HUES64 (cell line): Measurements from ENCODE around the gene KAT2A. TPM values are rescaled to one million over a fixed set of nuclear protein-coding genes. Genes with fewer than 3 reads are reported as not detected.

Experiments used
- H3K27ac ChIP-seq: 2 replicates; pipeline ENCODE4 v1.7.0; 2013; ENCODE audit warnings: low read depth, low read length, inconsistent platforms
- H3K27me3 ChIP-seq: 2 replicates; pipeline ENCODE4 v1.6.1; 2013; ENCODE audit warnings: mild to moderate bottlenecking, low read length; ENCODE audit not compliant: insufficient read depth
- H3K36me3 ChIP-seq: 2 replicates; pipeline ENCODE4 v1.6.1; 2013; ENCODE audit warnings: mild to moderate bottlenecking, low read length; ENCODE audit not compliant: insufficient read depth
- H3K4me1 ChIP-seq: 2 replicates; pipeline ENCODE4 v1.6.1; 2013; ENCODE audit warnings: mild to moderate bottlenecking, low read length, moderate library complexity; ENCODE audit not compliant: insufficient read depth
- H3K4me3 ChIP-seq: 2 replicates; pipeline ENCODE4 v1.5.1; 2013; ENCODE audit warnings: mild to moderate bottlenecking, low read length, moderate library complexity
- H3K9ac ChIP-seq: 2 replicates; pipeline ENCODE4 v1.6.1; 2013; ENCODE audit warnings: mild to moderate bottlenecking, low read depth, low read length
- H3K9me3 ChIP-seq: 2 replicates; pipeline ENCODE4 v1.6.1; 2013; ENCODE audit warnings: low read depth, low read length; ENCODE audit not compliant: insufficient read depth
- WGBS: fragments of 150-250, 120-280 bp; methylation state at CpG from one replicate; pipeline ENCODE4 v1.1.7; 2013; ENCODE audit warnings: missing lambda C conversion rate; 5-methylcytosine and 5-hydroxymethylcytosine counted together
- polyA plus RNA-seq, 2 experiments: library from polyadenylated mRNA; stranded (reverse); fragments of 50-300 nt; gene quantifications; one replicate each; pipeline ENCODE4 v1.2.3, GENCODE V29; 2013

Gene KAT2A
- polyA plus RNA-seq (2013, experiment 1 of 2), result 21.3 TPM
- 22.0 TPM for polyA plus RNA-seq (2013, experiment 2 of 2)

- Histone ChIP-seq H3K4me1 (peaks cover 4% of the 10 kb centered on the region; the same call in 1 of the 2 replicates), H3K9me3 (no peaks in the 10 kb centered on the region), H3K36me3 (peaks cover 45% of the 10 kb centered on the region), H3K27ac (peak within 1 kb of the TSS; percentile 83), H3K4me3 (peak within 1 kb of the TSS; percentile 48), H3K27me3 (no peaks in the 10 kb centered on the region), H3K9ac (peak within 1 kb of the TSS; percentile 61; the same call in 1 of the 2 replicates)
- WGBS, result 10% methylated on average over 48 of the region's 57 CpGs
These were observed at the start of gene KAT2A for GRCh38 chr17:42120770-42121769. Gene KAT2A, minus strand, starts transcription at chr17:42121367. Its CDS starts 63 bp downstream, at chr17:42121304.

DNA sequence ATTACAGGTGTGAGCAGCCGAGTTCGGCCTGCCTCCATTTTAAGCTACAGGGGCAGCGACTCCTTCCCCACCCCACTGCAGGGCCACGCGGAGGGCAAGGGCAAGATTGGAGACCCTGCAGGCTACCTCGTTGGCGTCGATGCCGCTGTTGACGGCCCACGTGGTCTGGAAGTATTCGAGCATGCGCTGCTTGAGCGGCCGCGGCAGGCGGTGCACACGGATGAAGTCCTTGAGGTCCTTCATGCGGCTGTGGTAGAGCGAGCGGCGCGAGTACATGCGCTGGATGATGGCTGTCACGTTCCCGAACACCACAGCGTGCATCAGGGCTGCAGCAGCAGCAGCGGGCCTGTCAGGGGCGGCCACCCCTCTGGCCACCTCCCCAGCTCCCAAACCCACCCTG is 48.2 kb upstream of the KAT2A start:
- Histone ChIP-seq H3K4me1 (no peaks in the 10 kb centered on the region), H3K36me3 (no peaks in the 10 kb centered on the region), H3K27me3 (no peaks in the 10 kb centered on the region), H3K4me3 (no peak overlapping the region), H3K27ac (no peak overlapping the region), H3K9ac (no peak overlapping the region), H3K9me3 (no peaks in the 10 kb centered on the region)
- WGBS, result 96% methylated on average over 29 of the region's 29 CpGs

DNA sequence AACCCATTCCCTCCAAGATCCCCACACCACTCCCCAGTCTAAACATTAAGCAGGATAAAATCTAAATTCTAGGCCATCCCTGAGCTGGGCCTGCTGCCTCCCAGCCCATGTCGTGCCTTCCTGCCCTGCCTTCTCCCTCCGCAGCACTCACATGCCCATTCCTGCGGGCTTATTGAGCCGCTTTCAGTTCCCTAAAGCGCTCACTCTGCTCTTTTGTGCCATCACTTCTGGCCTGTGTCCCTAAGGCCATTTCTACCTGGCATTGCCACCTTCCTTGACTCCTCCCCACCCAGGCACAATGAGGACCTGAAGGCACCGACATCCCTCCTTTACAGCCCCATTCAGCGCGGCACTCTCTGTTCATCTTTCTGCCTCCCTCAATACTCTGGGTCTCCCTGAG is 46.6 kb upstream of the KAT2A start:
- no peaks in the 10 kb centered on the region for H3K4me1 ChIP-seq

GRCh38 chr17:42166196-42166763 is 45.1 kb upstream of the KAT2A start:
- Histone ChIP-seq H3K4me1 (no peaks in the 10 kb centered on the region), H3K4me3 (no peak overlapping the region), H3K36me3 (no peaks in the 10 kb centered on the region), H3K9ac (no peak overlapping the region), H3K9me3 (no peaks in the 10 kb centered on the region), H3K27ac (no peak overlapping the region), H3K27me3 (no peaks in the 10 kb centered on the region)
- 93% methylated on average over 19 of the region's 19 CpGs for WGBS

More for the DNA sequence above, 46.6 kb upstream of the KAT2A start:
- no peaks in the 10 kb centered on the region for H3K27me3 ChIP-seq
- H3K9ac ChIP-seq, result no peak overlapping the region
- H3K4me3 ChIP-seq, result no peak overlapping the region
- 92% methylated on average over 8 of the region's 8 CpGs for WGBS
- H3K36me3 ChIP-seq, result no peaks in the 10 kb centered on the region
- H3K27ac ChIP-seq, result no peak overlapping the region
- H3K9me3 ChIP-seq, result no peaks in the 10 kb centered on the region

- Histone ChIP-seq H3K36me3 (no peaks in the 10 kb centered on the region), H3K9me3 (no peaks in the 10 kb centered on the region)
- 94% methylated on average over 6 of the region's 6 CpGs for WGBS
These were observed 44.6 kb upstream of the KAT2A start for GRCh38 chr17:42165751-42166150.

GRCh38 chr17:42163696-42164407 is 42.7 kb upstream of the KAT2A start:
- no peaks in the 10 kb centered on the region for H3K36me3 ChIP-seq
- no peak overlapping the region for H3K4me3 ChIP-seq
- WGBS, result 84% methylated on average over 20 of the region's 22 CpGs
- no peak overlapping the region for H3K27ac ChIP-seq
- no peak overlapping the region for H3K9ac ChIP-seq
- H3K27me3 ChIP-seq, result no peaks in the 10 kb centered on the region
- no peaks in the 10 kb centered on the region for H3K9me3 ChIP-seq
- no peaks in the 10 kb centered on the region for H3K4me1 ChIP-seq

More at GRCh38 chr17:42165751-42166150, 44.6 kb upstream of the KAT2A start:
- no peak overlapping the region for H3K9ac ChIP-seq
- no peaks in the 10 kb centered on the region for H3K4me1 ChIP-seq
- no peak overlapping the region for H3K4me3 ChIP-seq
- no peaks in the 10 kb centered on the region for H3K27me3 ChIP-seq
- no peak overlapping the region for H3K27ac ChIP-seq

GRCh38 chr17:42163113-42163512 is 41.9 kb upstream of the KAT2A start:
- Histone ChIP-seq H3K9me3 (no peaks in the 10 kb centered on the region), H3K4me1 (no peaks in the 10 kb centered on the region), H3K36me3 (no peaks in the 10 kb centered on the region), H3K27me3 (no peaks in the 10 kb centered on the region), H3K27ac (no peak overlapping the region), H3K9ac (no peak overlapping the region), H3K4me3 (no peak overlapping the region)
- 70% methylated on average over 8 of the region's 8 CpGs for WGBS

- no peak overlapping the region for H3K4me3 ChIP-seq
- no peaks in the 10 kb centered on the region for H3K4me1 ChIP-seq
- H3K9me3 ChIP-seq, result no peaks in the 10 kb centered on the region
- WGBS, result 91% methylated on average over 6 of the region's 7 CpGs
- H3K27me3 ChIP-seq, result no peaks in the 10 kb centered on the region
- H3K36me3 ChIP-seq, result no peaks in the 10 kb centered on the region
- H3K27ac ChIP-seq, result no peak overlapping the region
- no peak overlapping the region for H3K9ac ChIP-seq
These were observed 39.4 kb upstream of the KAT2A start for GRCh38 chr17:42160531-42160910.

DNA sequence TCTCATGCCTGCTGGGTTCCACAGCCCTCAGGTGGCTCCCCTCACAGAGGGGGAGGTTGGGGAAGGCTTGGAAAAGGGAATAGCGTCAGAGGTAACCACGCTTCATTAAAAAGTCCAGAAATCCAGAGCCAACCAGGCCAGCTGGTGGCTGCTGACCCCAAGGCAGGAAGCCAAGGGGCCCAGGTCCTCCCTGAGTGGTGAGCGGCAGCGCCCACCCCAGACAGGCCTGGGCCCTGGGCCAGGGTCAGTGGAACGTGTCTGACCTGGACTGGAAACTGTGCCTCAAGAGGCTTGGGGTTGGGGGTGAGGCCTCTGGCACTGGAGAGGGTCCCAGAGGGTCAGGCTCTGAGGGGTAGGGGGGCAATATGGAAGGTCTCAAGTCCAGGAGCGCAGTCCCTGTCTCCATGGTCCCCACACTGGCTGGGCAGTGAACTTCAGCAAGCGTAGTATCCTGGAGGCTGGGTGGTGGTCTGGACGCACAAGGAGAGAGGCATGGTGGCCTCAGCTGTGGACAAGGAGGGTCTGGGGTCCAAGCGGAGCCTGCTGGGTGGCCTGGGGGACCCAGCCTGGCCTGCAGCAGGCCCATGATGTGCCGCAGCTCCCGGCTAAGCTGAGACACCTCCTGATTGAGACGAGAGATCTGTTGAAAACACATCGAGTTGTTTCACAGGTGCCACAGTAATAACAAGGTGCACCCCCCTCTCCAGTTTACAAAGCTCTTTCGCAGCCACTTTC is 38.8 kb upstream of the KAT2A start:
- WGBS, result 91% methylated on average over 14 of the region's 14 CpGs

DNA sequence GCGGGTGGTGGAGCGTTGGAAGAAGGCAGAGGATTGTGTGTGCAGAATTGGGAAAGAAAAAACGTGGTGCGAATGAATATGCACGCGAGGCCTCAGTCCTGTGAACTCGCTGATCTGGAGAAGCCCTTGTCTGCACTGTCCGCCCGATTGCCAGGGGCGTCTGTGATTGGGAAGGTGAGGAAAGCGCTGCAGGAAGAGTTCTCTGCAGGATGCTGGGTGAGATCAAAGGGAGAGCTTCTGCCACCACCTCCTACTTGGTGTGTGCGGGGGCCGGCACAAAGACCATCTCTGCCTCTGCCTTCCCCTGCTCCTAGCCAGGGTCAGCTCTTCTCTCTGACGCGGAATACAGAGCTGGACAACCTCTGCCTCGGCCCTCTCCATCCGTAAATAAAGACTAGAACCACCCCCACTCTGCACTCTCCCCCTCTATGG is 34.5 kb upstream of the KAT2A start:
- no peaks in the 10 kb centered on the region for H3K27me3 ChIP-seq
- 6% methylated on average over 17 of the region's 17 CpGs for WGBS

More for the DNA sequence above, 38.8 kb upstream of the KAT2A start:
- Histone ChIP-seq H3K27me3 (no peaks in the 10 kb centered on the region), H3K36me3 (no peaks in the 10 kb centered on the region), H3K4me1 (no peaks in the 10 kb centered on the region), H3K4me3 (no peak overlapping the region), H3K9me3 (no peaks in the 10 kb centered on the region), H3K27ac (no peak overlapping the region), H3K9ac (no peak overlapping the region)

More for the DNA sequence above, 34.5 kb upstream of the KAT2A start:
- Histone ChIP-seq H3K9me3 (no peaks in the 10 kb centered on the region), H3K36me3 (no peaks in the 10 kb centered on the region), H3K9ac (peak overlapping the region; percentile 65), H3K27ac (0 out of 2 replicates have a peak overlapping the region, but pooled peaks have one; percentile 3), H3K4me3 (peak overlapping the region; percentile 89), H3K4me1 (peaks cover 5% of the 10 kb centered on the region; the same call in 1 of the 2 replicates)
